ENCODE results near the gene TMTC2.

Gene TMTC2

DNA sequence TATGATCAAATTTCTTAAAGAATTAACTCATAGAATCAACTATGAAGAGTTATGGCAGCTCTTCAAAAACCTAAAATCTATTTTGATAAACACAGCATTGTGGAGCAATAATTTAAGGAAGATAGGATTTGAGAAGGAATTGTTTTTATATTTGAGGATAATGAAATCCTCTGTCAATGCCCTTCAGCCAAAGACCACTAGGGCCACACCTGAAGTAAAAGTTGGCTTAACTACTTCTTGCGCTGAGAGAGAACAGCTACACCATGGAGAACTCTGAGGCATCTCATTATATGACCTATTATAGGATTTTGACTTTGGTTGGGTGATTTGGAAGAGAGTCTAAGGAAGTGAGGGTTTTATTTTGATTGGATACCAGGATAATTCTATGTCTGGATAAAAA lies 237.2 kb downstream of the TMTC2 start:
- Histone ChIP-seq H3K79me2 (ENCODE audit: control insufficient read depth, insufficient read depth, low read length, poor library complexity) (no peaks in the 10 kb centered on the region), H3K14ac (ENCODE audit: low read length) (no peak overlapping the region), H3K4ac (ENCODE audit: low read depth, low read length) (no peak overlapping the region), H3K23ac (ENCODE audit: low read length) (no peak overlapping the region), H3K9ac (ENCODE audit: low read length) (no peak overlapping the region), H4K91ac (ENCODE audit: low read depth, low read length) (no peak overlapping the region), H2AFZ (ENCODE audit: insufficient read depth, low read length, poor library complexity) (no peak overlapping the region), H2BK120ac (ENCODE audit: insufficient read depth, low read length, poor library complexity) (no peak overlapping the region), H3K18ac (ENCODE audit: low read length) (no peak overlapping the region), H3K79me1 (ENCODE audit: low read length) (peaks cover 2% of the 10 kb centered on the region), H3K4me3 (ENCODE audit: low read depth, low read length) (no peak overlapping the region), H4K12ac (ENCODE audit: low read depth, low read length) (no peak overlapping the region), H2AK5ac (ENCODE audit: low read length) (no peak overlapping the region), H3K27me3 (ENCODE audit: insufficient read depth, low read length) (no peaks in the 10 kb centered on the region), H3K9me3 (ENCODE audit: insufficient read depth, low read depth, low read length) (no peaks in the 10 kb centered on the region), H3K27ac (ENCODE audit: low read depth, low read length) (no peak overlapping the region), H4K8ac (ENCODE audit: low read depth, low read length) (no peak overlapping the region), H3K4me1 (ENCODE audit: control insufficient read depth in 1 of 2, insufficient read depth in 2 of 2, low read length in 2 of 2) (no peaks in the 10 kb centered on the region), H2BK12ac (ENCODE audit: low read length) (no peak overlapping the region), H2BK5ac (ENCODE audit: low read depth, low read length, poor library complexity) (no peak overlapping the region), H3K36me3 (ENCODE audit: control insufficient read depth in 1 of 2, insufficient read depth in 2 of 2, low read length in 2 of 2) (peaks cover 0 to 2% of the 10 kb centered on the region in 2 experiments), H3K4me2 (ENCODE audit: low read length) (no peak overlapping the region)
- DNase-seq = no peak
- no CpG with 5 or more reads among the region's 1 CpG for WGBS (ENCODE audit: extremely low coverage, insufficient coverage, insufficient read length)

DNA sequence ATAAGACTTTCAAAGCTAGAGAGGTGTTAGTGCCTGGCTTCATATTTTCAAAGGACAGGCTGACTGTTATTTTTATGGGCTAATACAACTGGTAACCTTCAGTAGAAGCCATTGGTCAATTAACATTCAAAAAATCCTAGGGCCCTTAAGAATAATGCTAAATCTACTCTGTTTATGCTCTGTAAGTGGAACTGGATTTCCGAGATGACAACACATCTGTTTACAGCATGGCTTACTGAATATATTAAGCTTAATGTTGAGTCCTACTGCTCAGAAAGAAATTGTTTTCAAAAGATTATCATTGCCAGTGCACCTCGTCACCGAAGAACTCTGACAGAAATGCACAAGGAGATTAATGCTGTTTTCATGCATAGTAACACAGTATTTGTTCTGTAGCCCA lies 239.9 kb downstream of the TMTC2 start:
- no CpG with 5 or more reads among the region's 3 CpGs for WGBS (ENCODE audit: extremely low coverage, insufficient coverage, insufficient read length)
- peaks cover 0 to 2% of the 10 kb centered on the region in 2 experiments for H3K4me1 ChIP-seq (ENCODE audit: control insufficient read depth in 1 of 2, insufficient read depth in 2 of 2, low read length in 2 of 2)
- no peak overlapping the region for H2BK5ac ChIP-seq (ENCODE audit: low read depth, low read length, poor library complexity)
- no peak overlapping the region for H3K23ac ChIP-seq (ENCODE audit: low read length)
- H3K4ac ChIP-seq (ENCODE audit: low read depth, low read length) = no peak overlapping the region
- peaks cover 9% of the 10 kb centered on the region for H3K79me1 ChIP-seq (ENCODE audit: low read length)
- no peak overlapping the region for H3K4me3 ChIP-seq (ENCODE audit: low read depth, low read length)
- H2BK12ac ChIP-seq (ENCODE audit: low read length) = no peak overlapping the region
- no peaks in the 10 kb centered on the region for H3K27me3 ChIP-seq (ENCODE audit: insufficient read depth, low read length)
- no peak overlapping the region for H4K8ac ChIP-seq (ENCODE audit: low read depth, low read length)
- no peak overlapping the region for H3K9ac ChIP-seq (ENCODE audit: low read length)
- no peaks in the 10 kb centered on the region for H3K9me3 ChIP-seq (ENCODE audit: insufficient read depth, low read depth, low read length)
- H3K18ac ChIP-seq (ENCODE audit: low read length) = no peak overlapping the region
- H3K27ac ChIP-seq (ENCODE audit: low read depth, low read length) = no peak overlapping the region
- DNase-seq = no peak
- H2AFZ ChIP-seq (ENCODE audit: insufficient read depth, low read length, poor library complexity) = no peak overlapping the region
- H3K4me2 ChIP-seq (ENCODE audit: low read length) = no peak overlapping the region
- H2BK120ac ChIP-seq (ENCODE audit: insufficient read depth, low read length, poor library complexity) = no peak overlapping the region
- no peak overlapping the region for H2AK5ac ChIP-seq (ENCODE audit: low read length)
- H4K91ac ChIP-seq (ENCODE audit: low read depth, low read length) = no peak overlapping the region
- H4K12ac ChIP-seq (ENCODE audit: low read depth, low read length) = no peak overlapping the region
- H3K14ac ChIP-seq (ENCODE audit: low read length) = no peak overlapping the region
- H3K79me2 ChIP-seq (ENCODE audit: control insufficient read depth, insufficient read depth, low read length, poor library complexity) = no peaks in the 10 kb centered on the region
- H3K36me3 ChIP-seq (ENCODE audit: control insufficient read depth in 1 of 2, insufficient read depth in 2 of 2, low read length in 2 of 2) = peaks cover 0 to 2% of the 10 kb centered on the region in 2 experiments

DNA sequence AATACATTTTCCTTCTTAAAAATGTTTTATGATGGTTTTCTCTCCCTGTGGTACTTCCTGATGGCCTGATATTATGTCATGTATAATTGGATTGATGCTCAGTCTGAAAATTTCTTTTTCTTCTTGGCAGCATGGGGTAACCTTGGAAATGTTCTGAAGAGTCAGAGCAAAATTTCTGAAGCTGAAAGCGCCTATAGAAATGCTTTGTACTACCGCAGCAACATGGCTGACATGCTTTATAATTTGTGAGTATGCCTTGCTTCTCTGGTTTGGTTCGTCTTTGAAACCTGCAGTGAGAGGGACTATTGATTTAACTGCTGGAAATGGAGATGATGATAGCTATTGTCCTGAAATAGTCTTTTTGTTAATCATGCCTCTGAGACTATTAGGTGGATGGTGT lies 243.6 kb downstream of the TMTC2 start:
- H3K27ac ChIP-seq (ENCODE audit: low read depth, low read length) = peak overlapping the region; percentile 89
- no peak overlapping the region for H3K4ac ChIP-seq (ENCODE audit: low read depth, low read length)
- peaks cover 0 to 6% of the 10 kb centered on the region in 2 experiments for H3K4me1 ChIP-seq (ENCODE audit: control insufficient read depth in 1 of 2, insufficient read depth in 2 of 2, low read length in 2 of 2)
- WGBS (ENCODE audit: extremely low coverage, insufficient coverage, insufficient read length) = no CpG with 5 or more reads among the region's 3 CpGs
- peak overlapping the region; percentile 84 for H2BK5ac ChIP-seq (ENCODE audit: low read depth, low read length, poor library complexity)
- H2BK12ac ChIP-seq (ENCODE audit: low read length) = no peak overlapping the region
- peak overlapping the region; percentile 68 for H4K91ac ChIP-seq (ENCODE audit: low read depth, low read length)
- no peak overlapping the region for H3K18ac ChIP-seq (ENCODE audit: low read length)
- peaks cover 12% of the 10 kb centered on the region for H3K79me1 ChIP-seq (ENCODE audit: low read length)
- H3K27me3 ChIP-seq (ENCODE audit: insufficient read depth, low read length) = no peaks in the 10 kb centered on the region
- H2BK120ac ChIP-seq (ENCODE audit: insufficient read depth, low read length, poor library complexity) = peak overlapping the region; percentile 72
- no peak overlapping the region for H2AFZ ChIP-seq (ENCODE audit: insufficient read depth, low read length, poor library complexity)
- H3K79me2 ChIP-seq (ENCODE audit: control insufficient read depth, insufficient read depth, low read length, poor library complexity) = no peaks in the 10 kb centered on the region
- no peak for DNase-seq
- no peaks in the 10 kb centered on the region for H3K9me3 ChIP-seq (ENCODE audit: insufficient read depth, low read depth, low read length)
- no peak overlapping the region for H3K23ac ChIP-seq (ENCODE audit: low read length)
- no peaks in the 10 kb centered on the region for H3K36me3 ChIP-seq (ENCODE audit: control insufficient read depth in 1 of 2, insufficient read depth in 2 of 2, low read length in 2 of 2)
- no peak overlapping the region for H3K9ac ChIP-seq (ENCODE audit: low read length)
- peak overlapping the region; percentile 62 for H4K12ac ChIP-seq (ENCODE audit: low read depth, low read length)
- peak overlapping the region; percentile 89 for H2AK5ac ChIP-seq (ENCODE audit: low read length)
- H3K4me2 ChIP-seq (ENCODE audit: low read length) = no peak overlapping the region
- peak overlapping the region; percentile 70 for H3K14ac ChIP-seq (ENCODE audit: low read length)
- H4K8ac ChIP-seq (ENCODE audit: low read depth, low read length) = peak overlapping the region; percentile 38
- no peak overlapping the region for H3K4me3 ChIP-seq (ENCODE audit: low read depth, low read length)

DNA sequence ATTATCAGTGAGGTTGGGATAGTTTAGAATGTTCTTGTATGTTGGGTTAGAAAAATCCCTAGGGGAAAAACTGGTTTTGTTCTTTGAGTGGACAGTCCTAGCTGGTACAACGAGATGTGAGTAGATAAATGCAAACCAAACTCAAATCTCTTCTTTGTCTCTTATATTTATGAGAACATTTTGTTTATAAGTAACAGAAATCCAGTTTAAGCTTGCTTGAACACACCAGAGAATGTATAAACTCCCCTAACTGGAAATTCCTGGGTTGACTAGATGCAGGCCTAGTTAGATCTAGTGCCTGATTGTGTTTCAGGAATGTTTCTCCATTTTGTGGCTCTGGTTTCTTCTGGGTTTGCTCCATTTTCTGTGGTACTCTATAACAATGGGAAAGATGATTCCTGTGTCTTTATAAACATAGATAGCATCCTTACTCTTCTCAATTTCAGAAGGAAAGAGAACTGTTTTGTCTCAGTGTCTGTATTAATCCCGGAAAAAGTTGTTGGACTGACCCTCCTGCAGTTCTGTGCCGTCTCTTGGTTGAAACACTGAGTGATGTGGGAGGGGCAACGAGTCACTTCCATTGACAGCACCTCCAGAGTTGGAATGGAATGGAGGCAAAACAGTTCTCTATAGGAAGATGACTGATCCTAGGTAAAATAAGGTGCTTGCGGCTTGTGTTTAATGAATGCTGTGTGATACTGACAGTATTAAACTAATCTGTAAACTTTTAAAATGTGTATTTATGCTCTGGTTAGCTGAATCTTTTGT lies 244.8 kb downstream of the TMTC2 start:
- peak overlapping the region; percentile 47 for H4K8ac ChIP-seq (ENCODE audit: low read depth, low read length)
- H3K27me3 ChIP-seq (ENCODE audit: insufficient read depth, low read length) = no peaks in the 10 kb centered on the region
- no peak overlapping the region for H3K4me3 ChIP-seq (ENCODE audit: low read depth, low read length)
- H2BK5ac ChIP-seq (ENCODE audit: low read depth, low read length, poor library complexity) = peak overlapping the region; percentile 76
- no peak overlapping the region for H4K91ac ChIP-seq (ENCODE audit: low read depth, low read length)
- H3K4me2 ChIP-seq (ENCODE audit: low read length) = peak overlapping the region; percentile 31
- H3K79me2 ChIP-seq (ENCODE audit: control insufficient read depth, insufficient read depth, low read length, poor library complexity) = no peaks in the 10 kb centered on the region
- H3K9ac ChIP-seq (ENCODE audit: low read length) = no peak overlapping the region
- no peak overlapping the region for H2BK12ac ChIP-seq (ENCODE audit: low read length)
- H4K12ac ChIP-seq (ENCODE audit: low read depth, low read length) = no peak overlapping the region
- H2AK5ac ChIP-seq (ENCODE audit: low read length) = no peak overlapping the region
- H2AFZ ChIP-seq (ENCODE audit: insufficient read depth, low read length, poor library complexity) = no peak overlapping the region
- H3K14ac ChIP-seq (ENCODE audit: low read length) = no peak overlapping the region
- no peak overlapping the region for H3K23ac ChIP-seq (ENCODE audit: low read length)
- H3K4me1 ChIP-seq (ENCODE audit: control insufficient read depth in 1 of 2, insufficient read depth in 2 of 2, low read length in 2 of 2) = peaks cover 0 to 6% of the 10 kb centered on the region in 2 experiments
- H3K79me1 ChIP-seq (ENCODE audit: low read length) = peaks cover 12% of the 10 kb centered on the region
- peak overlapping the region; percentile 69 for H3K27ac ChIP-seq (ENCODE audit: low read depth, low read length)
- H2BK120ac ChIP-seq (ENCODE audit: insufficient read depth, low read length, poor library complexity) = no peak overlapping the region
- no peaks in the 10 kb centered on the region for H3K9me3 ChIP-seq (ENCODE audit: insufficient read depth, low read depth, low read length)
- no peak overlapping the region for H3K18ac ChIP-seq (ENCODE audit: low read length)
- H3K4ac ChIP-seq (ENCODE audit: low read depth, low read length) = no peak overlapping the region
- WGBS (ENCODE audit: extremely low coverage, insufficient coverage, insufficient read length) = no CpG with 5 or more reads among the region's 5 CpGs
- DNase-seq = peak in 1 of 2 donors; percentile 78
- H3K36me3 ChIP-seq (ENCODE audit: control insufficient read depth in 1 of 2, insufficient read depth in 2 of 2, low read length in 2 of 2) = no peaks in the 10 kb centered on the region
